ENCODE measurements around the gene JDP2.
"Not testable (repeated sequence)": the region's sequence is repeated elsewhere in the genome, so short reads cannot be mapped to it uniquely, and the experiment has no call there.

Gene JDP2

DNA sequence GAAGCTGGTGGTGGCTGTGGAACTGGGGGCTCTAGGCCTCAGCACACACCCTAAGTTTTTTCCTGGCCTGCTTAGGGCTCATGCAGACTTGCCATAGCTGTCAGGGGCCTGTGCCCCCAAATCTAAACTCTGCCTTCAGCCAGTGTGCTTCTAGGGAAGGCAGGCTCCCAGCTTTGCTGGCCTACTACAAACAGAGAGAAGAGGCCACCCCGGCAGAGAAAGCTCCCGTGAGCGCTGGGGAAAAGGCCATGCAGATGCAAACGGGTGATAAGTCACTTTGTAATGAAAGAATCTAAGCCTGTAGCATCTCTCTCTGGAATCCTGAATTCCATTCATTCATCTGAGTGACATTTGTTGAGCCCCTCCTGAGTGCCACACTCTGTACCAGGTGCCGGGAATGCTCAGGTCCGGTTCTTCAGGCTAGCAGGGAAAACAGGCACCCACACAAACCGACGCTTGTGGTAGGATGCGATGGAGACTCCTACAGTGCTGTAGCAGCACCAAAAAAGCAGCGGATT lies 29.9 kb downstream of the JDP2 start:
- DNase-seq = no peak

GRCh38 chr14:75458305-75458704 lies 30.5 kb downstream of the JDP2 start:
- no peak for DNase-seq

DNA sequence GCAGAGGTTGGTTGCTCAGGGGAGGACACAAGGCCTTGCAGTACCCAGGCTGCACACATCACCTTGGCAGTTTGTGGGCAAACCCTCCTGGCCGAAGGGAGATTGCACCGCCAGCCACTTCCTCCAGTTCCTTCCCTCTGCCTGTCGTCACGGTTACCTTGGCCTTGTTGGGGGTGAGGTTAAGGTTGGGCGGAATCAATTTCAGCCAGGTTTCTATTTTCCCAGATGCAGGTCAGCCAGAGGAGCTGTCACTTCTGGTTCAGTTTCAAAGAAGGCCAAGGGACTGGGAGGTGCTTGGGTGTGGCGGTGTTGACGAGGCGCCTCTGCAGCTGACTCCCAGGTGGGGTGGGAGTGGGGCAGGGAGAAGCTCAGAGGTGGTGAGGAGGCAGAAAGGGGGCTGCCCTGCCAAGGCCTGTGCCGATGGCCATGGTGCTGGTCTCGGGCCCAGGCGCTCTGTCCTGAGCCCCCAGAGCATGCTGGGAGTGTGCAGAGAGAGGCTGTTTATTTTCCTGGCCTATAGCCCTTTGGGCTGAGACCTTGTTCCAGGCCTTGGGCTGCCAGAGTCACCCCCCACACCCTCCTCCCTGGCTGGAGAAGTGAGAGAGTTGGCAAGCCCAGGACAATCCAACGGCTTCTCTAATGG lies 31.4 kb downstream of the JDP2 start:
- DNase-seq = no peak

- no peak for DNase-seq
These were observed 32.0 kb downstream of the JDP2 start for GRCh38 chr14:75459791-75460190.

DNA sequence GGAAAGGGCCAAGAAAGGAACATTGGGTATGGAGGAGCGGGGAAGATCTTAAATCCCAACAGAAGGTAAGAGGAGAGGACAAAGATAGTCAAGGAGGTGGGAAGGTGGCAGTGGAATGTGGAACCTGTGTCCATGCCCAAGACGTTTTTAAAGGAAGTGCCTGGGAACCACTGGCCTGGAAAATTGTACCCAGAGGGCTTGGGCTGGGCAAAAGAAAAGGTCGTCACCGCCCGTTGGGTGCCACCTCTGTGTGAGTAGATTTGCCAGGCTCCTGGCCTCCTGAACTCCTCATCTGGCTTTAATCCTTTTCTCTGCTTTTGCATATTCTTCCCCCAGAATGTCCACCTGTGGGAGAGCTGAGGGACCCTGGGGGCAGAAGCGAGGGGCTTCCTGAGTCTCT lies 32.6 kb downstream of the JDP2 start:
- DNase-seq = no peak

DNA sequence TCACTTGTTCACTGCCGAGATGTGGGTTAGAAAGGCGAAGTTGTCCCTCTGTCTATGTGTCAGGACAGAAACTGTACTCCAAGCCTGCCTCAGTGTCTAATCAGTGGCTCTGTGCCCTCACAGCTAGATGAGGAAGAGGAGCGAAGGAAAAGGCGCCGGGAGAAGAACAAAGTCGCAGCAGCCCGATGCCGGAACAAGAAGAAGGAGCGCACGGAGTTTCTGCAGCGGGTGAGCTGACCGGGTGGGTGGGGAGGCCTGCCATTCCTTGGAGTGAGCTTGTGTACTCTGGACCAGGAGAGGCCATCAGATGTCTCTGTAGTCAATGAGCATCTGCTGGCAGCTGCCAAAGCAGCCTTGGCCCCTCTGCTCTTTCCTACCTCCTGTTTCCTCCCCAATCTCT lies 33.5 kb downstream of the JDP2 start:
- no peak for DNase-seq

DNA sequence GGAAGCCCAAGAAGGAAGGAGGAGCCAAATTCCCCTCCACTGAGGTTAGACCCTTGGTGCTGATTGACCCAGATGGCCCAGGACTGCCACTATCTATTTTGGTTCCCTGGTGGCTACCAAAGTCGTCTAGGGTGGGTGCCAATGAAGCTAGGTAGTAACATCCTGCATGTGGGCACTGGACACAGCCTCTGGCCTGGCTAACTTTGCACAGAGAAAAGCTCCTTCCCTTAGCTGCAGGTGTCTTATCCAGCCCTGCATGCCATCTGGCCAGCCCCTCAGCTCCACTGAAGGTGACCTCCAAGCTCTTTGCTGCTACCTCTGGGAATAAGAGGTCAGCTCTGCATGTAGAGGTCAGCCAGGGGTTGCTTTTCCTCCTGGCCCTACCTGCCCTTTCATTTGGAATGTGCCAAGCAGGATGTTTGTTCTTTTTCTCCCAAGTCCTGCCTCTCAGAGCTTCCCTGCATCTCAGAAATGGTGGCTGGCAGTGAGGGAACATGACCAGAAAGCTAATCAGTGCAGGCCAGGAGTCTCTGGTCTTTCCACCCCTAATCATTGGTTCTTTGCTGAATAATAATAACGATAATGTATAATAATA lies 34.0 kb downstream of the JDP2 start:
- DNase-seq = no peak

- DNase-seq = no peak
These were observed 36.8 kb downstream of the JDP2 start for GRCh38 chr14:75464626-75465025.

DNA sequence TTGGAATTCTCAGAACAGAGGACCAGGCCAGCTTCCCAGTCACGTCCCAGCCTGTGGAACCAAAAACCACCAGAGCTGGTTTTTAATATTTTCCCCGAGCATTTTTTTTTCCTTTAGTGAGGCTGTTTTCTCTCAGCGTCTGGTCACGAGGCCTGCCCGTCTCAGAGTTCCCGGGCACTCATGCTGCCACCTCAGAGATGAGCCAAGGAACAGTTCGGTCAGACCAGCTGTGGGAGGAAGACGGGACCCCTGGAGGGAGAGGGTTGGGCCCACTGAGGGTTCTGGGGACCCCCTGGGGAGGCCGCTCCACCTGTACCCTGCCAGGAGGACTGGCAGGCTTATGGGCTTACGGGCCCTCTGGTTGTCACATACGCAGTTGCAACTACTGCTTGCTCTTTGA lies 39.9 kb downstream of the JDP2 start:
- no peak for DNase-seq

GRCh38 chr14:75469164-75469563 lies 41.3 kb downstream of the JDP2 start:
- no peak for DNase-seq

- DNase-seq = no peak
These were observed 41.9 kb downstream of the JDP2 start for GRCh38 chr14:75469606-75470237.

GRCh38 chr14:75470238-75470797 lies 42.5 kb downstream of the JDP2 start:
- no peak for DNase-seq

GRCh38 chr14:75471059-75471458 lies 43.2 kb downstream of the JDP2 start:
- DNase-seq = no peak

DNA sequence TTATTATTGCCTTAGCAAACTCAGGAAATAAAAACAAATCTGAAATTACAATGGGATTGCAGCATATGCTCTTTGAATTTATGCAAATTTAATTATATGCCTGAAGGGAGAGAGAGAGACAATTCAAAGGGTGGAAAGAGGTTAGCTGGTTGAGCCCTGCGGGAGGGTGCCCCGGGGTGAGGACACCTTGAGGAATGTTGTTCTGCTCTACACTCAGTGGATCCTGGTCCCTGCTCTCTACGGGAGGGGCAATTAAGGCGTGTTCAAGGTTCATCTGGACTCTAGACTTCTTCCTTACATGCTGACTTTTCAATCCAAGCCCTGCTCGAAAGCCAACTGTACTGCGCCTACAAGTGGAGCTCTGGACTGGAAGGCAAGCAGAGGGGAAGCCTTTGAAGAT lies 46.3 kb downstream of the JDP2 start:
- DNase-seq = not testable (repeated sequence)

GRCh38 chr14:75476274-75476995 lies 48.6 kb downstream of the JDP2 start:
- DNase-seq = no peak

GRCh38 chr14:75477881-75478280 lies 50.1 kb downstream of the JDP2 start:
- DNase-seq = no peak

- DNase-seq = no peak
These were observed 52.2 kb downstream of the JDP2 start for GRCh38 chr14:75479770-75480600.

DNA sequence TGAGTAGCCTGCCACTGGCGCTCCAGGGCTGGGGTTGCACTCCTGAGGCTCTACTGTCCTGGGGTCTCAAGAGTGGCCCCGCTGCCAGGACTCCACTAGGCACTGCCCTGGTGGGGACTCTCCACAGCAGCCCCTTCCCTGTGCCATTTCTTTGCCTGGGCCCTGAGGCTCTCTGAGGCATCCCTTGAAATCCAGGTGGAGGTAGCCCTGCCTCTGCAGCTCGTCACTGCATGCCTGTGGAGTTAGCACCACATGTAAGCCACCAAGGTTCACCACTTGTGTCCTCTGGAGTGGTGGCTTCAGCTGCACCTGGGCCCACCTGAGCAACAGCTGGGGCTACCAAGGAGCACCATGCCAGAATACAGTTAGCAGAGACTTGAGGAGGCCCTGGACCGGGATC lies 54.5 kb downstream of the JDP2 start:
- DNase-seq = no peak

DNA sequence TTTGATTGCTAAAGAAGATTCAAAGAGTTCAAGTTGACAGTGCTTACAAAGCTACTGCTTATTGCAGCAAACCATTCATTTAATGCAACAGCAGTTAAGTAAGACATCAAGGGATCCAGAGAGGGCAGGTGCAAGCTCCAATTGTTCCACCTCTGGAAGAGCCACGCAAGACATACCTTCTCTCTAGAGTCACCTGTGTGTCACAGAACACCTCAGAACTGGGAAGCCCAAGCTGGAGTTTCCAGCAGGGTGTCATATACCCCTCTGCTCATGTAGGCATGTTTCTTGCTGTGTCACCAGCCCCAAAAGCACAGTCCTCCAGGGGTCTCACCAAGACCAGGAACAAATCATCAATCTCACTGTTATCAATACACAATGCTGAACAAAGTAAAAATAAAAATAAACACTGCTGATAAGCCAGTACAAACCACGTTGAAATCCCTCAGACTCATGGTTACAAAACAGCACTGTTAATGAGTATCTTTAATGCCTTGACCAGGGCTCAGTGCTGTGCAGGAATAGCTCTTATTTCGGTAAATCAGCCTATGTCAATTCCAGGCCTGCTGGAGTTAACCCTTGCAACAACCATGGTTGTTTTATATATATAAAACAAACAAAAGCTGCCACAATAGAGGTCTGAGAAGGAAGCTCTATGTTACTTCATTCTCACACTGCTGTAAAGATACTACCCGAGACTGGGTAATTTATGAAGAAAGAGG lies 57.0 kb downstream of the JDP2 start:
- DNase-seq = no peak

GRCh38 chr14:75486318-75486717 lies 58.5 kb downstream of the JDP2 start:
- DNase-seq = no peak

- DNase-seq = no peak
These were observed 59.4 kb downstream of the JDP2 start for GRCh38 chr14:75487155-75487671.

DNA sequence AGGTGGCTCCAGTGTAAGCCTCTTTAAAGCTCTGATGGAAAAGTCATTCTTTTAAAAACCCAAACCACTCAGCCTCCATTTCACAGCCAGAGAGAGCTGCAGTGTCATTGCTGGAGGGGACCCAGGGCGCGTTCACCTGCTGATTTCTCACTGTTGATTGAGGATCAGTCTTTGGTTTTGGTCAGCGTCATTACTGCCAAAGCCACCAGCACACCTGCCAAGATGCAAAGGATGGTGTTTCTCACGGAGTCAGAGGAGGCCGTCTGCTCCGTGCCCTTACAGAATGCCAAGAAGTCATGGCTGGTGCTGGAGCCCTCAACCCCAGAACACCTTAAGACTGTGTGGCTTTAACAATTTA lies 61.6 kb downstream of the JDP2 start:
- no peak for DNase-seq

All from stimulated activated CD4-positive, alpha-beta T cell treated with anti-CD3 and anti-CD28 coated beads, Interleukin-15, amount 100 ng/mL, for 24 hours (primary cell).